HepG2 (cell line): Measurements from ENCODE around the gene GSK3A. TPM values are rescaled to one million over a fixed set of nuclear protein-coding genes. Genes with fewer than 3 reads are reported as not detected.
A peak's percentile ranks its signal among the peaks of the same experiment; 100 is the strongest.

ENCODE experiments used
- ARID5B ChIP-seq: IDR thresholded peaks from 2 replicates; pipeline ENCODE4 v1.4.0; 2020; ENCODE audit warnings: mild to moderate bottlenecking, missing genetic modification reagents
- E2F1 ChIP-seq: sonication (generic); formaldehyde crosslinking; IDR thresholded peaks from 2 replicates; pipeline ENCODE4 v1.5.0; 2020; ENCODE audit warnings: missing genetic modification reagents
- GRHL1 ChIP-seq: sonication (generic); formaldehyde crosslinking; conservative IDR thresholded peaks from 2 replicates; pipeline ENCODE4 v1.8.0; 2022; ENCODE audit warnings: missing genetic modification reagents
- HES4 ChIP-seq: sonication (generic); formaldehyde crosslinking; IDR thresholded peaks from 2 replicates; pipeline ENCODE4 v1.9.0; 2021; ENCODE audit warnings: mild to moderate bottlenecking, missing genetic modification reagents, borderline replicate concordance
- HNRNPUL1 ChIP-seq: fragments of 200-400 bp; formaldehyde crosslinking; IDR thresholded peaks from 2 replicates; pipeline ENCODE4 v1.6.1; 2017; ENCODE audit warnings: low read depth, mild to moderate bottlenecking, low read length, moderate library complexity
- MLX ChIP-seq: IDR thresholded peaks from 2 replicates; pipeline ENCODE4 v1.6.1; 2016
- PITX1 ChIP-seq: sonication (generic); formaldehyde crosslinking; IDR thresholded peaks from 2 replicates; pipeline ENCODE4 v1.5.1; 2020; ENCODE audit warnings: mild to moderate bottlenecking, missing genetic modification reagents
- POLR2G ChIP-seq: fragments of 200-400 bp; formaldehyde crosslinking; IDR thresholded peaks from 2 replicates; pipeline ENCODE4 v1.6.1; 2018; ENCODE audit warnings: mild to moderate bottlenecking, low read depth, low read length, moderate library complexity
- SMARCC2 ChIP-seq: fragments of 450-650 bp; IDR thresholded peaks from 2 replicates; pipeline ENCODE4 v1.6.1; 2017; ENCODE audit warnings: antibody characterized with exemption, mild to moderate bottlenecking
- SRF ChIP-seq: IDR thresholded peaks from 2 replicates; pipeline ENCODE4 v1.6.1; 2011; ENCODE audit warnings: mild to moderate bottlenecking, low read depth, low read length, moderate library complexity
- SRSF1 ChIP-seq: fragments of 200-400 bp; formaldehyde crosslinking; optimal IDR thresholded peaks from 2 replicates; pipeline ENCODE3; 2017; ENCODE audit warnings: mild to moderate bottlenecking, low read depth, low read length, moderate library complexity
- SRY ChIP-seq: sonication (generic); formaldehyde crosslinking; IDR thresholded peaks from 2 replicates; pipeline ENCODE4 v1.8.0; 2022; ENCODE audit warnings: mild to moderate bottlenecking, missing genetic modification reagents
- YEATS2 ChIP-seq: sonication (generic); formaldehyde crosslinking; IDR thresholded peaks from 2 replicates; pipeline ENCODE4 v1.4.0; 2020; ENCODE audit warnings: missing genetic modification reagents, borderline replicate concordance
- ZBTB1 ChIP-seq: sonication (generic); formaldehyde crosslinking; IDR thresholded peaks from 2 replicates; pipeline ENCODE4 v1.4.0; 2020; ENCODE audit warnings: missing genetic modification reagents, borderline replicate concordance
- ZC3H4 ChIP-seq: sonication (generic); formaldehyde crosslinking; IDR thresholded peaks from 2 replicates; pipeline ENCODE4 v1.4.0; 2020; ENCODE audit warnings: missing genetic modification reagents, borderline replicate concordance
- ZFP62 ChIP-seq: sonication (generic); formaldehyde crosslinking; IDR thresholded peaks from 2 replicates; pipeline ENCODE4 v1.4.0; 2020; ENCODE audit warnings: missing genetic modification reagents
- ZNF263 ChIP-seq: sonication (generic); formaldehyde crosslinking; IDR thresholded peaks from 2 replicates; pipeline ENCODE4 v1.4.0; 2020; ENCODE audit warnings: missing genetic modification reagents
- ZNF296 ChIP-seq: sonication (generic); formaldehyde crosslinking; conservative IDR thresholded peaks from 2 replicates; pipeline ENCODE4 v1.5.0; 2020; ENCODE audit warnings: mild to moderate bottlenecking, missing genetic modification reagents
- ZNF33A ChIP-seq: sonication (generic); formaldehyde crosslinking; IDR thresholded peaks from 2 replicates; pipeline ENCODE4 v1.5.1; 2020; ENCODE audit warnings: missing genetic modification reagents, mild to moderate bottlenecking, moderate library complexity, borderline replicate concordance
- ZNF598 ChIP-seq: sonication (generic); formaldehyde crosslinking; IDR thresholded peaks from 2 replicates; pipeline ENCODE4 v1.5.1; 2020; ENCODE audit warnings: mild to moderate bottlenecking, missing genetic modification reagents, borderline replicate concordance
- ZNF879 ChIP-seq: sonication (generic); formaldehyde crosslinking; IDR thresholded peaks from 2 replicates; pipeline ENCODE4 v1.8.1; 2023; ENCODE audit warnings: missing genetic modification reagents
- ZNF883 ChIP-seq: sonication (generic); formaldehyde crosslinking; IDR thresholded peaks from 2 replicates; pipeline ENCODE4 v1.5.1; 2020; ENCODE audit warnings: mild to moderate bottlenecking, missing genetic modification reagents; ENCODE audit errors: not compliant biosample characterization
- polyA plus RNA-seq, 8 experiments: library from polyadenylated mRNA; depleted of rRNA in 3 of 8; stranded (reverse) in 7 of 8; unstranded in 1 of 8; fragments of >200 nt; fragmentation: Illumina TruSeq in 4 of 8; extraction: Trizol in 4 of 8; gene quantifications; 2 replicates each; pipeline versions ENCODE4 v1.2.1 to v1.2.3, GENCODE V29; 2011 to 2016; ENCODE audit warnings: low read depth in 4 of 8, missing spikeins in 1 of 8, mixed read lengths in 1 of 8; ENCODE audit not compliant: insufficient read depth in 1 of 8
- total RNA-seq, 5 experiments: library from RNA; depleted of rRNA; stranded (reverse); fragments of >200 nt; fragmentation: Illumina TruSeq; extraction: Trizol; gene quantifications; 2 replicates each; pipeline ENCODE4 v1.2.3, GENCODE V29; 2016; ENCODE audit warnings: low read depth in 1 of 5

GSK3A gene
- total and polyA plus RNA-seq, 2 of the 13 experiments (the other 11 are each of a cell fraction or from before 2014, with no cell fraction given), result 16.9 to 52.5 TPM

- TF ChIP-seq HES4 (CRISPR knock-in tag), result no peak
- no peak for TF ChIP-seq SRSF1
- TF ChIP-seq ARID5B, result no peak
- no peak; the same call in 1 of the 2 replicates for TF ChIP-seq PITX1 (CRISPR knock-in tag)
- 0 out of 2 replicates have a peak, but pooled peaks have one; percentile 54 for TF ChIP-seq ZNF598
- no peak for TF ChIP-seq ZFP62 (CRISPR knock-in tag)
- TF ChIP-seq SRY (CRISPR knock-in tag), result 0 out of 2 replicates have a peak, but pooled peaks have one; percentile 58
- no peak for TF ChIP-seq HNRNPUL1
- no peak for TF ChIP-seq E2F1 (CRISPR knock-in tag)
- no peak for TF ChIP-seq YEATS2
- TF ChIP-seq SRF, result no peak
- no peak for TF ChIP-seq ZNF879 (CRISPR knock-in tag)
- TF ChIP-seq SMARCC2, result no peak
- no peak for TF ChIP-seq ZNF883 (CRISPR knock-in tag)
- TF ChIP-seq ZBTB1 (CRISPR knock-in tag), result no peak
- TF ChIP-seq ZNF33A (CRISPR knock-in tag), result no peak
- no peak for TF ChIP-seq GRHL1 (CRISPR knock-in tag)
- TF ChIP-seq MLX (CRISPR knock-in tag), result no peak
- no peak for TF ChIP-seq ZNF296 (CRISPR knock-in tag)
- TF ChIP-seq POLR2G, result no peak; the same call in none of the 2 replicates
- no peak for TF ChIP-seq ZC3H4 (CRISPR knock-in tag)
- TF ChIP-seq ZNF263 (CRISPR knock-in tag), result no peak
Observed at GRCh38 chr19:42281827-42282762, 39.7 kb upstream of the GSK3A start (continued).
